ENCODE measurements around the gene NFE2L1. TPM values are rescaled to one million over a fixed set of nuclear protein-coding genes. Genes with fewer than 3 reads are reported as not detected.
"Not testable (repeated sequence)": the region's sequence is repeated elsewhere in the genome, so short reads cannot be mapped to it uniquely, and the experiment has no call there.

Gene NFE2L1, protein sequence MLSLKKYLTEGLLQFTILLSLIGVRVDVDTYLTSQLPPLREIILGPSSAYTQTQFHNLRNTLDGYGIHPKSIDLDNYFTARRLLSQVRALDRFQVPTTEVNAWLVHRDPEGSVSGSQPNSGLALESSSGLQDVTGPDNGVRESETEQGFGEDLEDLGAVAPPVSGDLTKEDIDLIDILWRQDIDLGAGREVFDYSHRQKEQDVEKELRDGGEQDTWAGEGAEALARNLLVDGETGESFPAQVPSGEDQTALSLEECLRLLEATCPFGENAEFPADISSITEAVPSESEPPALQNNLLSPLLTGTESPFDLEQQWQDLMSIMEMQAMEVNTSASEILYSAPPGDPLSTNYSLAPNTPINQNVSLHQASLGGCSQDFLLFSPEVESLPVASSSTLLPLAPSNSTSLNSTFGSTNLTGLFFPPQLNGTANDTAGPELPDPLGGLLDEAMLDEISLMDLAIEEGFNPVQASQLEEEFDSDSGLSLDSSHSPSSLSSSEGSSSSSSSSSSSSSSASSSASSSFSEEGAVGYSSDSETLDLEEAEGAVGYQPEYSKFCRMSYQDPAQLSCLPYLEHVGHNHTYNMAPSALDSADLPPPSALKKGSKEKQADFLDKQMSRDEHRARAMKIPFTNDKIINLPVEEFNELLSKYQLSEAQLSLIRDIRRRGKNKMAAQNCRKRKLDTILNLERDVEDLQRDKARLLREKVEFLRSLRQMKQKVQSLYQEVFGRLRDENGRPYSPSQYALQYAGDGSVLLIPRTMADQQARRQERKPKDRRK
- 100 to 1,000 TPM; 144 to 255 (median 168) TPM for total RNA-seq

DNA sequence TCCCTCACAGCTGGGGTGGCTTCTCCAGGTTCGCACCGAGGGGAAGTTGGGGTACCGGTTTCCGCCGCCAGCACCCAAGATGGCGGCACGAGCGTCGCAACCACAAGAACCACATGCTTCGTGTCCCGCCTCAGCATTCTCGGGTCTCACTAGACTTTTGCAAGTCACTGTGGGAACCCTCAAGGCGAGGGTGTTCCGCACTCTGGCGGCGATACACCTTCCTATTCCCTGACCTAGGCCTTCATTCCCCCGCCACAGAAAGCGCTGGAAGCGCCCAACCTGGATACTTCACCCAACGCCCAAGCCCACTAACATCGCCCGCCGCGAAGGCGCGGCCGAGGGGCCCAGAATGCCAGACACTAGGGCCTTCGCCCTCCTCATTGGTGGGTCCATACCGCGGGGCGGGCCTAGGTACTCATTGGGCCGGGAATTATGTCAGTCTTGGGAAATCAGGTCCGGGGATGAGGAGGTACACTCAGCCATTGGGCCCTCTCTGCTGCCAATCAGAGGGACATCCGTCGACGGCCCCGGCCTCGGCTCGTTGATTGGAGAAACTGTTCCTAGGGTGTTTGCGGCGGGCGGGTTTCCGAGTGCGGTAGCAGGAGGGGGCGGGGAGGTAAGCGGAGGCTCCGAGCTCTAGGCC, at the start of gene NFE2L1:
TSS of gene NFE2L1 (plus strand) at position 619 of the 643 bp plus-strand sequence. CDS start 2,760 bp downstream, outside the sequence.
- DNase-seq (ENCODE audit: low spot score) (peak; percentile 96), ATAC-seq (ENCODE audit: low FRiP score) (peak; percentile 95)
- TF ChIP-seq, protein P1, sequence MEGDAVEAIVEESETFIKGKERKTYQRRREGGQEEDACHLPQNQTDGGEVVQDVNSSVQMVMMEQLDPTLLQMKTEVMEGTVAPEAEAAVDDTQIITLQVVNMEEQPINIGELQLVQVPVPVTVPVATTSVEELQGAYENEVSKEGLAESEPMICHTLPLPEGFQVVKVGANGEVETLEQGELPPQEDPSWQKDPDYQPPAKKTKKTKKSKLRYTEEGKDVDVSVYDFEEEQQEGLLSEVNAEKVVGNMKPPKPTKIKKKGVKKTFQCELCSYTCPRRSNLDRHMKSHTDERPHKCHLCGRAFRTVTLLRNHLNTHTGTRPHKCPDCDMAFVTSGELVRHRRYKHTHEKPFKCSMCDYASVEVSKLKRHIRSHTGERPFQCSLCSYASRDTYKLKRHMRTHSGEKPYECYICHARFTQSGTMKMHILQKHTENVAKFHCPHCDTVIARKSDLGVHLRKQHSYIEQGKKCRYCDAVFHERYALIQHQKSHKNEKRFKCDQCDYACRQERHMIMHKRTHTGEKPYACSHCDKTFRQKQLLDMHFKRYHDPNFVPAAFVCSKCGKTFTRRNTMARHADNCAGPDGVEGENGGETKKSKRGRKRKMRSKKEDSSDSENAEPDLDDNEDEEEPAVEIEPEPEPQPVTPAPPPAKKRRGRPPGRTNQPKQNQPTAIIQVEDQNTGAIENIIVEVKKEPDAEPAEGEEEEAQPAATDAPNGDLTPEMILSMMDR (IDR thresholded peaks at IDR 0.05), result no peak

DNA sequence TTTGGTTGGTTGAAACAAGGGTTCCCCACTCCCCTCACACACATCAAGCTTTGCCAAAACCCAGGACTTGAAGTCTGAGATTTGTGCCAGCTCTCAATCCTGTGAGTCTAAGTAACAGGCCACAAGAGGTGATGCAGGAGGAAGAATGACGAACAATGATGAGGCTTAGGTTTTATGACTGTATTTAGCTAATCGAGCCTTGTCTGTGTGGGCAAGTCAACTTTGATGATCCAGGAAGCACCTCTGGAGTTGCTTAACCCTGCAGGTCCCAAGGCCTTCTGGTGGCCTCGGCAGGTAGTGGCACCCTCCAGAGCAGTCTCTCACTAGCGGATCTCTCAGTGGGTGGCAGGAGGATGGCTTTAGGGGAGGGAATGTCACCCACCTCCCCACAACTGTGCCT, 48.6 kb upstream of the NFE2L1 start:
- DNase-seq (ENCODE audit: low spot score) (no peak), ATAC-seq (ENCODE audit: low FRiP score) (no peak)
- TF ChIP-seq, protein P1 (IDR thresholded peaks at IDR 0.05), result no peak

DNA sequence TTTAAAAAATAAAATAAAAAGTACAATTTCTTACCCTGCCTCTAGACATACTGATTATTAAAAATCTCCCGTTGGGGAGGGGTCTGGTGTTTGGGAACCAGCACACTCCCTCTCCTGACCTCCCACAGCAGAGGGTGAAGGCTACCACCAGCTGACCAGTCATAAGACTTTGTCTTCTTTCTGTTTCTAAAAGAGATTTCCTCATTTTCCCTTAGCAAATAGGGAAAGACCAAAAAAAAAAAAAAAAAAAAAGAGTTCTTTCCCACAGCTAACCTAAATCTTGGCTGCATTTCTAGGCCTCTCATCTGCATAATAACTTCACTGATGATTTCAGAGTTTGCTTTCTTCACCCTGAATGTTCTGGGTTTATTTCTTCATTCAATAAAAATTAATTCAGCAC, 47.0 kb upstream of the NFE2L1 start:
- TF ChIP-seq, protein P1 (IDR thresholded peaks at IDR 0.05), result no peak
- ATAC-seq (ENCODE audit: low FRiP score) (no peak), DNase-seq (ENCODE audit: low spot score) (no peak)

DNA sequence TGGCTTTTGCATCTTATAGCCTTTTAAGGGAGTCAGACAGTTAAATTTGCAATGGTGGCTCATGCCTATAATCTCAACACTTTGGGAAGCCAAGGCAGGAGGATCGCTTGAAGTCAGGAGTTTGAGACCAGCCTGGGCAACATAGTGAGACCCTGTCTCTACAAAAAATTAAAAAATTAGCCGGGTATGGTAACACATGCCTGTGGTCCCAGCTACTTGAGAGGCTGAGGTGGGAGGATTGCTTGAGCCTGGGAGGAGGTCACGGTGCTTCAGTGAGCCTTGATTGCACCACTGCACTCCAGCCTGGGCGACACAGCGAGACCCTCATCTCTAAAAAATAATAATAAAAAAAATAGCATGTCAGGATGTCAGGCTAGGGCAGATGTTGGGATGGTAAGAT, 46.5 kb upstream of the NFE2L1 start:
- not testable (repeated sequence) for ATAC-seq (ENCODE audit: low FRiP score); DNase-seq (ENCODE audit: low spot score)

DNA sequence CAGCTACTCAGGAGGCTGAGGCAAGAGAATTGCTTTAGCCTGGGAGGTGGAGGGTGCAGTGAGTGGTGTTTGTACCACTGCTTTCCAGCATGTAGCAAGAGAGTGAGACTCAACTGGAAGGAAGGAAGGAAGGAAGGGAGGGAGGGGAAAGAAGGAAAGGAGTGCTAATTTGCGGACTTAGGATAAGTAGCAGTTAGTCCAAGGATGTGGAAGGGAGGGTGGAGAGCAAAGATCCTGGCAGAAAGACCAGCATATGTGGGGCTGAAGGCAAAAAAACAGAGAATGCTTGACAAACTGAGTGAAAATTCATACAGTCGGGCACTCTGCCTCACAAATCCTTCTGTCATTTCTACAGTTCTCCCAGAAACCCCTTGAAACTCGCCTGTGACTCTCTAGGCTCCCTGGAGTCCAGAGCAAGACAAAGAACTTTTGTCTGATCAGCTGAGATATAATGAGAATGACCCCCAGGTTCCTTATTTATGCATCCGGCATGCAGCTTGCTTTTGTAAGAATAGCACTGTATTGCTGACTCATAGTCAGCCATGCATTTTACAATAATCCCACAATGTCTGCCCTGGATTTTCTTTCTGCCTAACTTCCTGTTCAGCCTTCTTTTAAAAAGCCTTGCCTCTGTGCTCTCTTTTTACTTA, 45.8 kb upstream of the NFE2L1 start:
- ATAC-seq (ENCODE audit: low FRiP score) (peak; percentile 43), DNase-seq (ENCODE audit: low spot score) (no peak)
- TF ChIP-seq, protein P1 (IDR thresholded peaks at IDR 0.05), result no peak

DNA sequence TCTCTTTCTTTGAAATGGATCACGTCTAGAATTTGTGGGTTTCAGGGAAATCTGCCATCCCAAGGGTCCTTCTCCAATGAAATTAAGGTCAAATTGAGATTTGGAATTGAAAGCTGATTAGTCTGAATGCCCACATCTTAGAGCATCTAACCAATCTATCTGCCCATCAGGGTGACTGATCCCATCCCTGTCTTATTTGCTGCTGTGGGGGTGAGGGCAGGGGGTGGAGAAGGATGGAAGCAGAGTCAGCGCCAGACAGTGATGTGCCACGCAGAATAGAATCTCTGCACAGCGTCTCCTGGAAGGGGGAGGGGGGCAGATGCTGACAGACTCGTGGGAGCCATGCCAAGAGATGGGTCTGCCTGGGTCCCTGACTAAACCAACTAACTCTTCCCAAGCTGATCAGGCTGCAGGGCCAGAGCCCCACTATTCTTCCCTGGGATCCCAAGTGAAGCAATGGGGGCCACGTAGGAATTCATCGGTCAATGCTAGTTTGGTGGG, 45.2 kb upstream of the NFE2L1 start:
- no peak for ATAC-seq (ENCODE audit: low FRiP score)
- DNase-seq (ENCODE audit: low spot score), result no peak
- TF ChIP-seq, protein P1 (IDR thresholded peaks at IDR 0.05), result no peak
